GM18951 (cell line): Measurements from ENCODE around the gene THRB.

Source experiments
- POLR2A ChIP-seq: IDR thresholded peaks from 4 replicates; pipeline ENCODE4 v1.6.1; 2011; ENCODE audit warnings: mild to moderate bottlenecking; ENCODE audit not compliant: insufficient read length, insufficient read depth; ENCODE audit errors: extremely low read depth
- in situ Hi-C: fragments of 300-500 bp; cut with MboI; formaldehyde crosslinking; loops from one replicate; pipeline ENCODE4 v1.12.0; 2022; ENCODE audit warnings: low sequenced_read_pairs, mixed read lengths, inconsistent platforms; ENCODE audit not compliant: unreplicated experiment

Gene THRB

DNA sequence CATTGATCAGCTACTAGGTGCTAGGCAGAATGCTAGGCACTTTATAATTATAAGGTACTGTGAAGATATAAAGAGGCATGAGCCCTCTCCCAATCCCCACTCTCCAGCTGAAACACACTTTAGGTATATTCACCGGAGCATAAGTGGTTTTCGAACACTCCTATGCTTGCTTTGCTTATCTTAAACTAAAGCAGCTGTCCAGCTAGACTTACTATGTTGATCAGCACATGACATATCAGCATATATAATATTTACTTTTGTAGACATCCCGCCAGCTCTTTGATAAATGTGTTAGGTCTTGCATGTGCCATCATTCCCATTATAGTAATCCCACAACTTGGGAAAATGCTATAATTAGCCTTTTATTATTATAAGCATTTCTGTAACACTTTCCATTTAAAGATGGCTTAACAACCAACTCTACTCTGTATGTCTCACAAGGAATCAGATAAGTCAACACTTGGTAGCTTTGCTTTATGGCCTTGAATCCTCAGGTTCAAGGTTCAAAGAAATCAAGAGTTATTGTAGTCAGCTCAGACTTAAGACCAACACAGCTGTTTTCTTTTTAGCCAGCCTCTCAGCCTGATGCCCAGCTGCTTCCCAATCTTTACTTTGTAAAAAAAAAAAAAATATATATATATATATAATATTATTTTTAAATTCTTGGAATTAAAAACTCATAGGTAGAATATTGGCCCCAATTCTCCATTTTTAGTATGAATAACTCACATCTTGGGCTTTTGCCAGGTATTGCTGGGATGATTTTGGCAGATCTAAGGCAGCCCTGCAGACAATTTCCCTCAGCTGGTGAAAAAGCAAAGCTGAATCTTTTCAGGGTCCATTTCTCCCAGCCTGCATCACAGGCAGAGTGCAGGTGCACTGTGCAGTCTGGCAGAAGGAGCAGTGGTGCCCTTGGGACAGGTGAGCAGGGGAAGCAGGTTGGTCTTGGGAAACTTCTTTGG is 104.2 kb downstream of the THRB start:
- no peak for TF ChIP-seq POLR2A
- in situ Hi-C loops, result no loop called here

DNA sequence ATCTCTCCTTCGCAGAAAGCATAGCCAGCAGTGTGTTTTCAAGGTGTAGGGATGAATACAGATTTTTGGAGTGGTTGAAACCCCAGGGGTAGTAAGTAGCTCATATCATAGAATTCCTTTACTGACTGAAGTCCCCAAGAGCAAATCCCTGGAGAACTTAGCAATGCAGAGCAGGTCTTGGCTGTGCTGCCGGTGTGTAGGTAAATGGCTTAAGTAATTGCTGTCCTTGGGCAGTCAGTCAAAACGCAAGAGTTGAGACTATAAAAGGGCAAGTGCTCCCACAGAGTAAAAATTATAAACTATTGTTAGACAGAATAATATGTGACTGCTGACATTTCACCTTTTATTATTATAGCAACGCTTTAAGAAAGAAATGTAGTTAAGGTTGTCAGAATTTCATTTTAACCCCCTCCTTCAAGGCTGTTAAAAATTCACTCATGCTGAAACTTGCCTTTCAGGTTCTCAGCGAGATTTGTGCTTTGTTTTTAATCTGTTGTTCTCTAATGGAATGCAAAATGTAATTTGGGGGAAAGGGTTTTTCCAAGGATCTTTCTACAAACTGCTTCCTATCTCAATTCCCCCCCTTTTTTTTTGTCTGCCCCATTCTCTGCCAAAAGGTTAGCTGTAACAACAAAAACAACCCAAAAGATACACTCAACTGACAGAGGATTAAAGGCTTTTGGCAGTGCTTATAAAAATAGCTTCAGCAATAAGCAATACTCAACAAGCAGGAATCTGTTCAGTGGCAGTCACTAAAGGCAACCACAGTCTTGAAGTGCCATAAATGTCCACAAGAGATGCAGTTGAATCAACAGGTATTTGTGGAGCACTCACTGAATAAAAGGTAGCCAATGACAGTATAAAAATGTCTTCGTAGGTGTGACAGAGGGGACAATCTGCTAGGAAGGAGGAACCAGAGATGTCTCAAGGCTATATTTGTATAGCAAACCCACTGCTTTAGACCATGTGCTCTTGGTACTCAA is 105.3 kb downstream of the THRB start:
- in situ Hi-C loops, result no loop called here
- no peak for TF ChIP-seq POLR2A

DNA sequence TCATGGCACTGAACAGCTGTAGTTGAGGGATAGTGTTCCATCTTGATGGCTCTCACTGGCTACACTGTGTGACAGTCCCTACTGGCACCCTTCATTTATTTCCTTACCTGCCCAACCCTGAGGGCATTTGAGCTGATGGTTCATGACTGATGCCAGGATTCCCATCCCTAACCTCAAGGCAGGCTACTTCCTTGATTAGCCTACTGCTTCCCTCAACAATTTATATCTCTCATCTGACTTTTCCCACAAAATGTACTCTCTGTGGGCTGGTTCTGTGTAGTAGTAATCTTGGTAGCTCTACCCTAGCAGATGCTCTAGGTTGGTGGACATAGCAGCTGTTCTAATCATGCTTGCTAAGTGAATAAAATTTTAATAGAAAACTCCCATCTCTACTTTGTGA is 106.0 kb downstream of the THRB start:
- in situ Hi-C loops, result no loop called here

DNA sequence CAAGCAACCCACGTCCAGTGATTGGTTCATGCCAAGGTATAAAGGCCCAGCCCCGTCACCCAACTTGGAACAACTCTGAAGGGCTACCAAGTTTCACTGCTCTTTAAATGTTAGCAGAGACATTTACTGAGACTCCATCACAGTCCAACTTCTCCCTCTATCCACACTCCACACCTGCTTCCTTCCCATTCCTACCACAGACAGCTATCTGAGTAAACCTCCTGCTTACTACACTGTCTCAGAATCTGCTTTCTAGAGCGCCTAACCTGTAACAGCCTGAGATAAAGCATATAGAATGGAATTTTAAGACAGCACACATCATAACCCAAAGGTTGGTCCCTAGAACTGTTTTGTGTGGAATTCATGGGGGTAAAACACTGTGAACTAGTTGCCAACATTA is 106.5 kb downstream of the THRB start:
- TF ChIP-seq POLR2A, result no peak
- in situ Hi-C loops, result no loop called here

More for the DNA sequence above, 106.0 kb downstream of the THRB start:
- TF ChIP-seq POLR2A, result no peak

DNA sequence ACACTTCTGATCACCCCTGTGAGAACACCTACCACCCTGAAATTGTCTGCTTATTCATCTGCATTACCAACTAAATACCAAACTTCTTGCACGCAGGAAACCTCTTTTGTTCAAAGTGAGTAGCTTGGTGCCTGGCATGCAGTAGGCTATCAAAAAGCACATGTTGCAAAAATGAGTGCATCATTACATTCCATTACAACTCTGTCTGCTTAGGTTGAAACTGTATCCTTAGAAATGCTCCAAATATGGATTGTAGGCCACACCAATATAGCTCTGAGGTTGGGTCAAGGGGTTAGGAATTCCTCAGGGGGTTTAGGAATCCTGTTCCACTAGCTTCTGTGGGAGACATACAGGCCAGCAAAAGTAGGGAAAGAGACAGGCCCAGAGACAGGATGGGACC is 107.2 kb downstream of the THRB start:
- in situ Hi-C loops, result no loop called here
- TF ChIP-seq POLR2A, result no peak

DNA sequence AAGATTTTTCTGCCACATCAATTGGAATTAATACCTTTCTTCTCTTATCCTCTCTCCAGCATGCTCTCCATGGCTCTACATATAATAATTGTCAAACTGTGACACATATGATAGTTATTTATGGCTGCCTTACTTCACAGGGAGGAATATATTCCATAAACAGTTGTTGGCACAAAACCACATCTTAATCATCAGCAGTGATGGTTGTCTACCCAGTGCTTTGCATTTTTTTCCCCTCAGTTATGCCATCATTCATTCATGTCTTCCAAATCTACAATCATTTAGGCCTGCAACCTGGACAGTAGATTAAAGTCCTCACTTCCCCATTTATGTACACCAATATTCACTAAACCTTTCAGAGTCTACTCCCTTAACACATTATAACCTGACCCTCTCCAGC is 107.7 kb downstream of the THRB start:
- no peak for TF ChIP-seq POLR2A
- in situ Hi-C loops, result no loop called here

DNA sequence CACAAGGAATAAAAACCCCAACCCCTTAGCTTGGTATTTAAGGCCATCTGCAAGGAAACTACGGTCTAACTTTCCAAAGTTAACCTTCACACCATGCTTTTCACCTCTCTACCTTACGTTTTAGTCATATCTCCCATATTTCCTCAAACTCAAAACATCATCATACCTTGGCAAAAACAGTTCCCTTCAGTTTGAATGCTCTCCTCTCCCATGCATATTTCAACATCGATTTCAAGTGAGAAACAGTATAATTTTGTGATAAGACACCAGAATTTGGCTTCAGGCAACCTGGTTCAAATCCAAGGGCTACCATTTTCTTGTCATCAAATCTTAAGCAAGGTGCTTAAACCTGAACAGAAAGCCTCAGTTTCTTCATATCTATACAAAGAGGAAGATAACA is 108.2 kb downstream of the THRB start:
- no peak for TF ChIP-seq POLR2A

DNA sequence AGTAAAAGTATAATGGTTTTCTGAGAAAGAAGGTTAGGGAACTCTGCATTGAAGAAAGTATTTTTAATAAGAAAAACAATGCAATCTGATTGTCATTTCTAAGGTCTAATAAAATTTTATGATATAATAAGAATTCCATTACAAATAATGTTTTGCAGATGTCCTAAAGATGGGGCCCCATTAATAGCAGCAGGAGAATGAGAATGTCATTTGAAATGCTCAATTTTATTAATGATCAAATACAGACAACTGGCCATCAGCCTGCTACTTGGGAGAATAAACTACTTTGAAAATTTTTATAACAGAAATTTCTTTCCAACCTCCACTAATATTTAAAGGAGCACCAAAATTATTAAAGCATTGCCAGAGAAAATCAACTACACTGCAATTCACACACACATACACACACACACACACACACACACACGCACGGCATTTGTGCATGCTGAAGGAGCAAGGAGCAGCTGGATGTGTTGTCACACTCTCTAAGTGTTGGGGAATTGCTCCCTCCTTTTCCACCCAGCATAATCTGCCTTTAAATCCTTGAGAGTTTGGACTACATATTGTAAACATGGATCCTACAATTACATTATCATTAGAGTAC is 109.5 kb downstream of the THRB start:
- TF ChIP-seq POLR2A, result no peak
- in situ Hi-C loops, result no loop called here

More for the DNA sequence above, 108.2 kb downstream of the THRB start:
- in situ Hi-C loops, result no loop called here

DNA sequence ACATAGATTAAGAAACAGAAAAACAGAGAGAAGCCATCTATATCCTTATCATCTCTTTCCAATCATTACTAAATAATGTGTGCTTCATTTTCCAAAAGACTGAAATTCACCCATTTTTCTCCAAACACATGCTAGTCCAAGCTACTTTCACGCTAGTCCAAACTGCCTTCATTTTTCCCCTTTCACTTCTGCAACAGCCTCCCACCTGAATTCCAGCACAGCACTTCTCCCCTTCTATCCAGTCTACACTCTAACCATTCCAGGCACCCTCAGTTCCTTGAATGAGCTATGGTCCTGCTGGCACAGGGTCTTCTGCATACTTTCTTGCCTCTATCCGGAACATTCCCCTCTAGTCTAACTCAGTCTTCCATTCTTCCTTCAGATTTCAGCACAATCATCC is 112.0 kb downstream of the THRB start:
- in situ Hi-C loops, result no loop called here
- no peak for TF ChIP-seq POLR2A

DNA sequence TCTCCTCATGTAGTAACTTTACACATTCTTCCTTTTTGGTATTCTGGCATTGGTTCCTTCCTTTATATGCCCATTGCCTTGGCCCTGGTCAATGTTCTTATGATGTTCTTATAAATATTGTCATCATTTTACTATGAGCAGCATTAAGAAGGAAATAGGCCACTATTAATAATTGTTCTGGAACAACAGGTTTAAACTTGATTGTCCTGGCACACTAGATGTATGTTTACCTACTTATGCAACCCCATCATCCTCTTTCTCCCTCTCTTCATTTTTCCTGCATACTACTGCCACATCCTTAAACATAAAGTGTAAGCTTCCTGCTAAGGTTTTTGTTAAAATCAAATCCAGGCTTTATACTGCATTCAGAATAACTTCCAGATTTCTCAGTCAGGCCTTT is 114.7 kb downstream of the THRB start:
- no peak for TF ChIP-seq POLR2A
- in situ Hi-C loops, result no loop called here

DNA sequence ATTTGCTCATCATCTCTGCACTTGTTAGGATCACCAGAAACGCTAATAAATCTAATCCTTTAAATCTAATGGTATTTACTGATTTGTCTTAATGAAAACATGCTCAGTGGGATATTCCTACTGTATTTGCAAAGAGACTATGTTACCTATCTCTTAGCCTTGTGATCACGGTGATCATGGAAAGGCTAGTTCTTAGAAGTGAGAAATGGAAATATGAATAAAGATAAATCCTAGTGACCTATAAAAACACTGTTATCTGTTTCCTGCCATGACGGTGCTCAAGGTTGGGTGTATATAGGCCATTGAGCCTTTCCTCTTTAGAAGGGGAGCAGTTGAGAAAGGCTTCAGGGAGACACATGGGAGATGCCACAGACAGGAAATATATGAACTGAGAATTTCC is 116.3 kb downstream of the THRB start:
- TF ChIP-seq POLR2A, result no peak
- in situ Hi-C loops, result no loop called here

DNA sequence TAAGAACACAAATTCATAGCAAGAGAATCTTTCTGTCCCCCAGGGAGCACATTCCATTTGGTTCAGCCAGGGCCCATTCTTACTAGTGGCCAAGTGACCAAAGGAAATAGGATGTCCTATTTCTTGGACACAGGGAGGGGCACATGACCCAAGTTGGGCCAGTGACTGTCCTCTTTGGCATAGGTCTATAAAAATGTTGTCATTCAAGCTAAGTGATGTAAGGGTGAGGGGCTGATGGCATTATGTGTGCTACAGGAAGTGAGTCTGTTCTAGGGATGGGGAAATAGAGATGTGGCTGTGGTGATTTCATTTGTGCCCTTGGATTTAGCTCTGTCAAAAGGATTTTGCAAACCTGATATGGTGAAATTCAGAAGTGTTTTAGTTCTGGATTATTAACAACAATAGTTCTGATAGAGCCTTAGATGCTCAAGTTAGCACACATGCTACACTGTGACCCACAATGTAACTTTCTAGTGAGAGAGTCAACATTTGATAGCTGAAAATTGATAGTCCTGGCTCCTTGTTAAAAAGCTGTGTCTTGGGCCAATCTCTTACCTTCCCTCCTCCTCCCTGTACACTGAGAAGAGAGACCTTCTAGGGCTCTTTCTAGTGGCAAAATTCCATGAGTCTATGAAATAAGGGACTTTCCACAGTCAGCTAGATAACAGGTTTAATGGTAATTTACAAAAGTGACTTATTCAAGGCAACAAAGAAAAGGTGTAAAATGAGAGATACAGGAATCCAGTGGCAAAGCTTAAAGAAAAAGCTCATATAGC is 117.2 kb downstream of the THRB start:
- in situ Hi-C loops, result no loop called here
- TF ChIP-seq POLR2A, result no peak
